GM12878 (cell line): Measurements from ENCODE around the gene EMILIN3.

ENCODE experiments used
- EP300 ChIP-seq, 2 experiments: fragments of 150-350 bp in 1 of 2; IDR thresholded peaks; 2 replicates each; pipeline ENCODE4 v1.6.1; 2011 to 2012; ENCODE audit warnings: low read depth in 2 of 2, low read length in 2 of 2, borderline replicate concordance in 1 of 2, improper control_type of control experiment in 1 of 2, inconsistent platforms in 1 of 2; ENCODE audit not compliant: control insufficient read depth in 1 of 2
- GABPA ChIP-seq: IDR thresholded peaks from 2 replicates; pipeline ENCODE4 v1.6.1; 2014; ENCODE audit warnings: antibody characterized with exemption, low read depth, mild to moderate bottlenecking, inconsistent platforms
- HDAC6 ChIP-seq: fragments of 200-600 bp; sonication (generic); IDR thresholded peaks from one replicate; pipeline ENCODE4 v1.8.0; 2017; ENCODE audit warnings: antibody characterized with exemption; ENCODE audit not compliant: unreplicated experiment
- NFXL1 ChIP-seq: fragments of 450-650 bp; IDR thresholded peaks from 2 replicates; pipeline ENCODE4 v1.6.1; 2017; ENCODE audit warnings: antibody characterized with exemption, mild to moderate bottlenecking, borderline replicate concordance
- NR2C2 ChIP-seq: IDR thresholded peaks from 2 replicates; pipeline ENCODE4 v1.6.1; 2011; ENCODE audit warnings: borderline replicate concordance, low read depth; ENCODE audit not compliant: control insufficient read depth, insufficient read length
- PAX5 ChIP-seq: IDR thresholded peaks from 2 replicates; pipeline ENCODE4 v1.6.1; 2011; ENCODE audit warnings: low read depth, low read length, borderline replicate concordance
- POLR2AphosphoS5 ChIP-seq: IDR thresholded peaks from 2 replicates; pipeline ENCODE4 v1.6.1; 2011; ENCODE audit warnings: mild to moderate bottlenecking, low read length, inconsistent platforms
- SIX5 ChIP-seq: IDR thresholded peaks from 2 replicates; pipeline ENCODE4 v1.6.1; 2011; ENCODE audit warnings: mild to moderate bottlenecking, low read depth, low read length, moderate library complexity; ENCODE audit not compliant: severe bottlenecking
- SMARCA5 ChIP-seq: fragments of 450-650 bp; IDR thresholded peaks from 2 replicates; pipeline ENCODE4 v1.6.1; 2017; ENCODE audit warnings: mild to moderate bottlenecking
- TF ChIP-seq, protein P1 (sequence below), 3 experiments: IDR thresholded peaks in 2 of 3; conservative IDR thresholded peaks in 1 of 3; 2 replicates each; pipeline ENCODE4 v1.5.1; 2011; ENCODE audit warnings: low read depth in 3 of 3, low read length in 3 of 3, mild to moderate bottlenecking in 3 of 3, control low read depth in 2 of 3, moderate library complexity in 2 of 3, inconsistent platforms in 1 of 3, mixed read lengths in 1 of 3; ENCODE audit not compliant: control insufficient read depth in 2 of 3, insufficient read depth in 1 of 3; ENCODE audit errors: extremely low read depth in 1 of 3
- TF ChIP-seq, protein P2 (sequence below): fragments of 450-650 bp; IDR thresholded peaks from 2 replicates; pipeline ENCODE4 v1.6.1; 2017; ENCODE audit warnings: mild to moderate bottlenecking, low read depth, inconsistent platforms; ENCODE audit not compliant: poor library complexity, severe bottlenecking
- TF ChIP-seq, protein P3 (sequence below): IDR thresholded peaks from 2 replicates; pipeline ENCODE4 v1.6.1; 2011; ENCODE audit warnings: borderline replicate concordance, low read depth, mild to moderate bottlenecking, moderate library complexity, low read length; ENCODE audit not compliant: insufficient read depth, poor library complexity, severe bottlenecking
- TF ChIP-seq, protein P4 (sequence below): IDR thresholded peaks from 2 replicates; pipeline ENCODE4 v1.6.1; 2012; ENCODE audit warnings: low read depth, low read length, improper control_type of control experiment
- TF ChIP-seq, protein P5 (sequence below): IDR thresholded peaks from 2 replicates; pipeline ENCODE4 v1.6.1; 2011; ENCODE audit warnings: low read depth, mild to moderate bottlenecking, low read length, moderate library complexity, borderline replicate concordance; ENCODE audit errors: extremely low read depth

DNA sequence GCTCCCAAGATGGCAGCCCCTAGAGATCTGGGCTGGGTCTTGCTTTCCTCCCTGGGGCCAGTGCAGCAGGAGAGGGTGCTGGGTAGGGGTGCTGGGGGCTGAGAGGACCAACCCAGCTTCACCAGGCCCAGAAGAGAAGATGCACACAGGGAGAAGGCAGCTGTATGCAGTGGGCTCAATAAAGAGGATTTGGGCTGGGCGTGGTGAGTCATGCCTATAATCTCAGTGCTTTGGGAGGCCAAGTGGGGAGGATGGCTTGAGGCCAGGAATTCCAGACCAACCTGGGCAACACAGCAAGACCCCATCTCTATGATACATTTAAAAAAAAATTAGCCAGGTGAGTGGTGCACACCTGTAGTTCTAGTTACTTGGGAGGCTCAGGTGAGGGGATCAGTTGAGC, 25.7 kb upstream of the EMILIN3 start:
- TF ChIP-seq NFXL1 (no peak), PAX5 (no peak), GABPA (no peak), EP300 (IDR thresholded peaks at IDR 0.05; ENCODE audit: borderline replicate concordance in 1 of 2, control insufficient read depth in 1 of 2, low read depth in 2 of 2, low read length in 2 of 2) (no peak), NR2C2 (no peak), HDAC6 (no peak), SMARCA5 (no peak), POLR2AphosphoS5 (no peak), SIX5 (no peak)
- TF ChIP-seq, protein P1, sequence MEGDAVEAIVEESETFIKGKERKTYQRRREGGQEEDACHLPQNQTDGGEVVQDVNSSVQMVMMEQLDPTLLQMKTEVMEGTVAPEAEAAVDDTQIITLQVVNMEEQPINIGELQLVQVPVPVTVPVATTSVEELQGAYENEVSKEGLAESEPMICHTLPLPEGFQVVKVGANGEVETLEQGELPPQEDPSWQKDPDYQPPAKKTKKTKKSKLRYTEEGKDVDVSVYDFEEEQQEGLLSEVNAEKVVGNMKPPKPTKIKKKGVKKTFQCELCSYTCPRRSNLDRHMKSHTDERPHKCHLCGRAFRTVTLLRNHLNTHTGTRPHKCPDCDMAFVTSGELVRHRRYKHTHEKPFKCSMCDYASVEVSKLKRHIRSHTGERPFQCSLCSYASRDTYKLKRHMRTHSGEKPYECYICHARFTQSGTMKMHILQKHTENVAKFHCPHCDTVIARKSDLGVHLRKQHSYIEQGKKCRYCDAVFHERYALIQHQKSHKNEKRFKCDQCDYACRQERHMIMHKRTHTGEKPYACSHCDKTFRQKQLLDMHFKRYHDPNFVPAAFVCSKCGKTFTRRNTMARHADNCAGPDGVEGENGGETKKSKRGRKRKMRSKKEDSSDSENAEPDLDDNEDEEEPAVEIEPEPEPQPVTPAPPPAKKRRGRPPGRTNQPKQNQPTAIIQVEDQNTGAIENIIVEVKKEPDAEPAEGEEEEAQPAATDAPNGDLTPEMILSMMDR (IDR thresholded peaks at IDR 0.05 in 2 of 3, conservative IDR thresholded peaks at IDR 0.05 in 1 of 3; ENCODE audit: control insufficient read depth in 2 of 3, extremely low read depth in 1 of 3, insufficient read depth in 1 of 3, low read depth in 3 of 3, low read length in 3 of 3), result no peak
- TF ChIP-seq, protein P2, sequence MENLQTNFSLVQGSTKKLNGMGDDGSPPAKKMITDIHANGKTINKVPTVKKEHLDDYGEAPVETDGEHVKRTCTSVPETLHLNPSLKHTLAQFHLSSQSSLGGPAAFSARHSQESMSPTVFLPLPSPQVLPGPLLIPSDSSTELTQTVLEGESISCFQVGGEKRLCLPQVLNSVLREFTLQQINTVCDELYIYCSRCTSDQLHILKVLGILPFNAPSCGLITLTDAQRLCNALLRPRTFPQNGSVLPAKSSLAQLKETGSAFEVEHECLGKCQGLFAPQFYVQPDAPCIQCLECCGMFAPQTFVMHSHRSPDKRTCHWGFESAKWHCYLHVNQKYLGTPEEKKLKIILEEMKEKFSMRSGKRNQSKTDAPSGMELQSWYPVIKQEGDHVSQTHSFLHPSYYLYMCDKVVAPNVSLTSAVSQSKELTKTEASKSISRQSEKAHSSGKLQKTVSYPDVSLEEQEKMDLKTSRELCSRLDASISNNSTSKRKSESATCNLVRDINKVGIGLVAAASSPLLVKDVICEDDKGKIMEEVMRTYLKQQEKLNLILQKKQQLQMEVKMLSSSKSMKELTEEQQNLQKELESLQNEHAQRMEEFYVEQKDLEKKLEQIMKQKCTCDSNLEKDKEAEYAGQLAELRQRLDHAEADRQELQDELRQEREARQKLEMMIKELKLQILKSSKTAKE, result no peak
- TF ChIP-seq, protein P3, sequence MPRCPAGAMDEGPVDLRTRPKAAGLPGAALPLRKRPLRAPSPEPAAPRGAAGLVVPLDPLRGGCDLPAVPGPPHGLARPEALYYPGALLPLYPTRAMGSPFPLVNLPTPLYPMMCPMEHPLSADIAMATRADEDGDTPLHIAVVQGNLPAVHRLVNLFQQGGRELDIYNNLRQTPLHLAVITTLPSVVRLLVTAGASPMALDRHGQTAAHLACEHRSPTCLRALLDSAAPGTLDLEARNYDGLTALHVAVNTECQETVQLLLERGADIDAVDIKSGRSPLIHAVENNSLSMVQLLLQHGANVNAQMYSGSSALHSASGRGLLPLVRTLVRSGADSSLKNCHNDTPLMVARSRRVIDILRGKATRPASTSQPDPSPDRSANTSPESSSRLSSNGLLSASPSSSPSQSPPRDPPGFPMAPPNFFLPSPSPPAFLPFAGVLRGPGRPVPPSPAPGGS, result no peak
- TF ChIP-seq, protein P4, sequence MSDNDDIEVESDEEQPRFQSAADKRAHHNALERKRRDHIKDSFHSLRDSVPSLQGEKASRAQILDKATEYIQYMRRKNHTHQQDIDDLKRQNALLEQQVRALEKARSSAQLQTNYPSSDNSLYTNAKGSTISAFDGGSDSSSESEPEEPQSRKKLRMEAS, result no peak
- TF ChIP-seq, protein P5, sequence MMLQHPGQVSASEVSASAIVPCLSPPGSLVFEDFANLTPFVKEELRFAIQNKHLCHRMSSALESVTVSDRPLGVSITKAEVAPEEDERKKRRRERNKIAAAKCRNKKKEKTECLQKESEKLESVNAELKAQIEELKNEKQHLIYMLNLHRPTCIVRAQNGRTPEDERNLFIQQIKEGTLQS, result no peak
